ENCODE results near the gene GLYR1.

The GLYR1 gene

GRCh38 chr16:4766875-4767628 lies 80.0 kb downstream of the GLYR1 start, which contains the start of gene ZNF500:
Gene ZNF500, minus strand, starts transcription at chr16:4767162. Its CDS starts 1,184 bp downstream, at chr16:4765978.
- CTCF ChIA-PET, result interaction anchor here (1.2 to 1.4 kb wide), 2 partner anchors 32 to 190 kb away, joined by 4 to 5 read pairs; partner anchors contain the start of genes ANKS3 and DNAAF8
- peak within 1 kb of the TSS; percentile 82 for H3K4me3 ChIP-seq (ENCODE audit: low read depth, low read length)
- TF ChIP-seq CTCF (IDR thresholded peaks at IDR 0.05; ENCODE audit: insufficient read depth, low read length, missing control alignments), result no peak
- POLR2A ChIA-PET, result interaction anchor here (1.9 kb wide), 1 partner anchor 33 kb away, joined by 6 read pairs; the partner anchor contains the start of genes ANKS3 and DNAAF8
- DNase-seq (ENCODE audit: low read depth, low spot score), result peak; percentile 66

- peak overlapping the region; percentile 82 for H3K4me3 ChIP-seq (ENCODE audit: low read depth, low read length)
- no peak for TF ChIP-seq CTCF (IDR thresholded peaks at IDR 0.05; ENCODE audit: insufficient read depth, low read length, missing control alignments)
- DNase-seq (ENCODE audit: low read depth, low spot score), result no peak
- CTCF ChIA-PET, result interaction anchor here (1.2 kb wide), 1 partner anchor 191 kb away, joined by 4 read pairs; no protein-coding TSS in a partner anchor
- POLR2A ChIA-PET, result interaction anchor here (0.6 to 1.9 kb wide), 2 partner anchors 31 to 137 kb away, joined by 3 to 6 read pairs; partner anchors contain the start of genes ANKS3 and DNAAF8
These were observed 81.3 kb downstream of the GLYR1 start for GRCh38 chr16:4765511-4766474.

DNA sequence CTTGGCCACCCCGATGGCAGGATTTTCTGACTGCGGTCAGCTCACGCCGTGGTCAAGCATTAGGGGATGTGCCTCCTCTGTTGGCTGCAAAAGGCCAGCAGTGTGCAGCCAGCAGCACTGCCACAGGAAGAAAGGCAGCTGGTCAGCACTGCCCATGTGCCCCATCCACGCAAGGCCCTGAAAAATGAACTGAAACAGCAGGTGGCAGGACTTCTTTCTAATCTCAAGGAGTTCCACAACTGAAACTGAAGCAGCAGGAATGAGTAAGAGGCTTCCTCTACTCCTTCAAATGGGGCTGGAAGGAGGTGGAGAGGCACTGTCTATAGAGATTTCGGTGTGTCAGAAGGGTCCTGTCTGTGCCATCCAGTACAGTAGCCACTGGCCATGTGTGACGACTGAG lies 83.3 kb downstream of the GLYR1 start:
- no peak for DNase-seq (ENCODE audit: low read depth, low spot score)
- CTCF ChIA-PET, result interaction anchor here (2.2 kb wide), 1 partner anchor 192 kb away, joined by 8 read pairs; no protein-coding TSS in a partner anchor
- no peak for TF ChIP-seq CTCF (IDR thresholded peaks at IDR 0.05; ENCODE audit: insufficient read depth, low read length, missing control alignments)
- POLR2A ChIA-PET, result no interaction called here
- no peak overlapping the region for H3K4me3 ChIP-seq (ENCODE audit: low read depth, low read length)

- ChIA-PET POLR2A (no interaction called here), CTCF (no interaction called here)
- no peak for TF ChIP-seq CTCF (IDR thresholded peaks at IDR 0.05; ENCODE audit: insufficient read depth, low read length, missing control alignments)
- H3K4me3 ChIP-seq (ENCODE audit: low read depth, low read length), result no peak overlapping the region
- DNase-seq (ENCODE audit: low read depth, low spot score), result no peak
These were observed 84.9 kb downstream of the GLYR1 start for GRCh38 chr16:4762205-4762604.

GRCh38 chr16:4760221-4760910 lies 86.7 kb downstream of the GLYR1 start:
- no peak for TF ChIP-seq CTCF (IDR thresholded peaks at IDR 0.05; ENCODE audit: insufficient read depth, low read length, missing control alignments)
- DNase-seq (ENCODE audit: low read depth, low spot score), result no peak
- POLR2A ChIA-PET, result no interaction called here
- CTCF ChIA-PET, result interaction anchor here (0.8 kb wide), 1 partner anchor 26 kb away, joined by 3 read pairs; the partner anchor contains the start of genes ANKS3 and DNAAF8
- no peak overlapping the region for H3K4me3 ChIP-seq (ENCODE audit: low read depth, low read length)

Measured in AG04449 (cell line).